Measurements from ENCODE around the gene ISOC2. TPM values are rescaled to one million over a fixed set of nuclear protein-coding genes. Genes with fewer than 3 reads are reported as not detected.

The ISOC2 gene
- total RNA-seq, 1 donor from 2014 or later = 96.7 TPM

- no peaks in the 10 kb centered on the region for H3K9me3 ChIP-seq
- H3K27ac ChIP-seq = no peak overlapping the region
- no peak for DNase-seq (ENCODE audit: low spot score in 2 of 2)
- intact Hi-C loops (cut with DNase I) = no loop called here
- no peaks in the 10 kb centered on the region for H3K36me3 ChIP-seq
- no peak overlapping the region for H3K4me3 ChIP-seq
- TF ChIP-seq CTCF (IDR thresholded peaks at IDR 0.05) = no peak
- H3K27me3 ChIP-seq = peaks cover 19% of the 10 kb centered on the region
- no peaks in the 10 kb centered on the region for H3K4me1 ChIP-seq
Measured at GRCh38 chr19:55440411-55441105, 20.9 kb downstream of the ISOC2 start.

GRCh38 chr19:55439052-55439451 is 22.4 kb downstream of the ISOC2 start:
- intact Hi-C loops (cut with DNase I) = no loop called here
- Histone ChIP-seq H3K27me3 (peaks cover 19% of the 10 kb centered on the region), H3K4me1 (no peaks in the 10 kb centered on the region), H3K36me3 (no peaks in the 10 kb centered on the region), H3K27ac (no peak overlapping the region), H3K9me3 (no peaks in the 10 kb centered on the region), H3K4me3 (no peak overlapping the region)
- TF ChIP-seq CTCF (IDR thresholded peaks at IDR 0.05) = no peak
- DNase-seq (ENCODE audit: low spot score in 2 of 2) = no peak

- Histone ChIP-seq H3K27me3 (peaks cover 29% of the 10 kb centered on the region), H3K27ac (no peak overlapping the region), H3K9me3 (no peaks in the 10 kb centered on the region), H3K36me3 (no peaks in the 10 kb centered on the region), H3K4me1 (no peaks in the 10 kb centered on the region), H3K4me3 (no peak overlapping the region)
- TF ChIP-seq CTCF (IDR thresholded peaks at IDR 0.05) = no peak
- intact Hi-C loops (cut with DNase I) = no loop called here
- no peak for DNase-seq (ENCODE audit: low spot score in 2 of 2)
Measured at GRCh38 chr19:55437410-55437809, 24.0 kb downstream of the ISOC2 start.

GRCh38 chr19:55436847-55437246 is 24.6 kb downstream of the ISOC2 start:
- Histone ChIP-seq H3K36me3 (no peaks in the 10 kb centered on the region), H3K9me3 (no peaks in the 10 kb centered on the region), H3K27me3 (peaks cover 24% of the 10 kb centered on the region), H3K4me1 (no peaks in the 10 kb centered on the region), H3K4me3 (no peak overlapping the region), H3K27ac (no peak overlapping the region)
- TF ChIP-seq CTCF (IDR thresholded peaks at IDR 0.05) = no peak
- intact Hi-C loops (cut with DNase I) = no loop called here
- DNase-seq (ENCODE audit: low spot score in 2 of 2) = no peak

- H3K36me3 ChIP-seq = no peaks in the 10 kb centered on the region
- intact Hi-C loops (cut with DNase I) = no loop called here
- no peak for DNase-seq (ENCODE audit: low spot score in 2 of 2)
Measured at GRCh38 chr19:55435020-55435419, 26.4 kb downstream of the ISOC2 start.

More at GRCh38 chr19:55435020-55435419, 26.4 kb downstream of the ISOC2 start:
- Histone ChIP-seq H3K9me3 (no peaks in the 10 kb centered on the region), H3K27me3 (peaks cover 15% of the 10 kb centered on the region), H3K4me1 (no peaks in the 10 kb centered on the region), H3K4me3 (no peak overlapping the region), H3K27ac (no peak overlapping the region)
- TF ChIP-seq CTCF (IDR thresholded peaks at IDR 0.05) = no peak

Data from ascending aorta (tissue), 2 donors.